Suppressor macrophage treated with lipopolysaccharide for 1 hour (primary cell): Measurements from ENCODE around the gene GUCD1.
A peak's percentile ranks its signal among the peaks of the same experiment; 100 is the strongest.

Source experiments
- DNase-seq, 3 donors: peaks; one replicate each; pipeline ENCODE4 v3.0.0-alpha.2; 2020 to 2022

Gene GUCD1

DNA sequence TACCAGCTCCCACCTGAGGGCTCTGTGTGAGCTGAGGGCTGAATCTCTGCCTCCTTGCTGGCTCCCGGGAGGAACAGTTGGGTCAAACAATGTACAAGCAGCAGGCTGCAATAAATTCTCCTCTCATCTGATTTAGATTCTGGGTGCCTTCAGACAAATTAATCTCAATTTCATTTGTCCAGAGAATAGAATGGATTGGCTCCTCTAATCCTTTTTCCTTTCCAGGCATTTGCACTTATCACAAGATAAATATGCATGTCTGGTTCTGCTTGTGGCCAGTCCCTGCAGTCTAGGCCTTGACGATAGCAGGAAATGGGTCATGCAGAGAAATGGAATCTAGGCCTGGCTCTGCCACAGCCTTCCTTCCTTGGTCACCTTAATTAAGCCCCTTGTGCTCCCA lies 31.1 kb downstream of the GUCD1 start:
- no peak for DNase-seq

DNA sequence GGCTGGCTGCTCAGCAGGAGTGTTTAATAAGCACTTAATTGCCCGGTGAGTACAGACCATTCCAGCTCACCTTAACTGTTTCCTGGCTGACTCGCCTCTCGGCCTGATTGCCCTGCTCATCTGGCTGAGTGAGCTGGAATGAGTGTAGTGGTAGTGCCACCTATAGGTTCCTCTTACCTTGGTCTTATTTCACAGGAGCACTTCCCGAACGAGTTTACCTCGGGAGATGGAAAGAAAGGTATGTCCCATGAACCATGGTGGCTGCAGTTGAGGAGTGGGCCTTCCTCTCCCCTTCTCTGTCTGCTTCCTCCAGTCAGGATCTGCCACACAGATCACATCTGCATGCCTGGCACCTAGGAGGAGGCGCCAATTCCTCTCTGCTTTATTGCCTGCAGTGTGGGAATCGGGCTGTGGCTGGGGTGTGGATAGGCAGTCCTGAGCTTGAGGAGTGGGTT lies 33.1 kb downstream of the GUCD1 start:
- peak; percentile 41 to 57 (median 55) for DNase-seq

DNA sequence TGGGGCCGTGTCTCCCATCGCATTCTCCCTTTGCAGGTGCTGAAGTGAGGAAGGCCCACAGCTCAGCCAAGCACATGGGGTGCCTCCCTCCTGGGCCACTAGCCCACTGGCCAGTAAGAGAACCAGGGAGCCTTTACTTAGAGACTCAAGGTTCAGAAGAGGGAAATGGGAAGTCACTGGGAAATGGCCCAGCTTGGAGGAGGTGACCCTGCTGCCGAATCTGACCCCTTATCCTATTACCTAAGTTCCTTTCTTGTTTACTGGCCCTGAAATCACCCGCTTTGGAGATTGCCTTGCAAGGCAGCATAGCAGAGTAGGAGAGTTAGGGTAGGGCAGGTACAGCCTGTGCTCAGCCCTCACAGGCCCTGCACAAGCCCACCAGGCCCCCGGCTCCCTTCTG lies 35.4 kb downstream of the GUCD1 start:
- peak; percentile 50 to 59 (median 55) for DNase-seq

DNA sequence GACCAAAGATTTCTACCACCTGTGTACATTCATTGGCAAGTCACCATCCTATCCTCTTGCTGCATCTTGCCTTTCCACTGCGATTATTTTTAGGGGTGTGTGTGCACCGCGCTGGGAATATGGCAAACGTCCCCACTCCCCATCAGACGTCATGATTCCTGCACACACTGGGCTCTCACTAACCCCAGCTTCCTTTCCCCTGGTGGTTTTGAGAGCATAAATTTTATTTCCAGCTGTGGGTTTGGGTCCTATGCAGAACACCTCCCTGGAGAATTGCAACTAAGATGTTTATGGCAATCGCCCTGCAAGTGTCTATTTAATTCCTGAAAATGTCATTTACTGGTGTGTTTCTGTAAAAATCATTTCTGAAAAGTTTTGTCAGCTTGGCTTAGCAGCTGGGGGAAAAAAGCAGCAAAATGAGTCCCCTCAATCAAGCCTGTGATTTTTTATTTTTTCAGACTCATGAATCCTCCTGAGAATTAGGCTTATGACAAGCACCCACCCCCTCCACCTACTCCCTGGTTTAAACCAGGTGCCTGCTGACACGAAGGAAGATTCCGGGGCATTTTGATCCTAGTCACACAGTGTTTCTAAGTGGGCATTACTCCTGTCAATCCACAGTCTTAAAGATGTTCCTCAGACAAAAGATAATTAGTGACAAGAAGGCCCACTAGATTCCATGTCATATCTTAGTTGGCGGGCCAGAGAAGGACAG lies 36.0 kb downstream of the GUCD1 start:
- peak in 1 of 3 donors; percentile 52 for DNase-seq

DNA sequence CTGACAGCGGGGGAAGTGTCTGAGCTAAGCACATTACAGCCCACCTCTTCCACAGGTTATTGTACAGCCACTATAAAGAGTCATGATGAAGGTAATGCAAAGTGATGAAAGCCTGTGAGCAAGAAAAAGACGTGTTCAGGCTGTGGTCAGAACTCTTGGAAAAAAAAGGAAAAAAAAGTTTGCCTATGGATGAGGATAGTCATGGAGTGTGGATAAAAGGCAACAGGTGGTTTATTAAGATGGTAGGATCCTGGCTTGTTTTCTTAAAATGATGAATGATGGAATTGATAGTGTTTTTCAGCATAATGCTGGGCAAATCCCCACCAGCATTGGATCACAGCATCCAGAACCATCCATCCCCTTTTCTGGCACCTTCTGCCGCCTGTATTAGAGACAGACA lies 36.7 kb downstream of the GUCD1 start:
- no peak for DNase-seq

DNA sequence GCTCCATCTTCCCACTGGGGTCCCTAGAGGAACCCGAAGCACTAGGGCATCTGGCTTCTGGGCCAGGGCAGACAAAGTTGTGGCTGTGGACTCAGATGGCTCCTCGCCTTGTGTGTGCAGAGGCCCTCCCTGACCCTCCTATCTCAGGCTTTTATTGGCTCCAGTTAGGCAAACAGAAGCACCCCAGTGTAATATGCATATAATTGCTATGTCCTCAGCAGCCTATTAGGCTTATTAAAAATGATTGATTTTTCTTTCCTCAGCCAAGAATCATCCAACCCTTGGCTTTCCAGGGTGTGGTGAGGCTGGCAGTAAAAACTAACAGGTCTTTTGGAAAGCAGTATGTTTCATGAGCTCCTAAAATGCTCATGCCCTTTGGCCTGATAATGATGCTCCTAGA lies 37.5 kb downstream of the GUCD1 start:
- no peak for DNase-seq

DNA sequence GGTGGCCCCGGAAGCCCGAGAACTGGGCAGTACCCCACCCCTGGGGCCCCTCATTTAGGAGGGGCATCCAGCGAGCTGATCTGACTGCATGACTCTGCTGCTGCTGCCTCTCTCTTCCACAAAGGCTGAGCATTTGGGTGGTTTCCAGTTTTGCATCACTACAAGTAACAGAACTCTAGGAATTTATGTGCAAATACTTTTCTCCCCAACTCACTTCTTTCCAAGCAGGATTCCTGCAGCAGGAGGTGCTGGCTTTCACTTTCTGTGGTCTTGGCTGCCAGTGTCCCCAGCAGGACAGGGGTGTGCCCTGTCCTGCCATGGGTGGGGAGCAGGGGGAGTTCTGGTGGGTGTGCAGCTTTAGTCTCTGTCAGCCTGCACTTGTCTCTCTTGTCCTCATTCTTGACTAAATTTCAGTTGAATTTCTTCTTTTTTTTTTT lies 38.6 kb downstream of the GUCD1 start:
- DNase-seq = peak; percentile 89 to 95 (median 93)

DNA sequence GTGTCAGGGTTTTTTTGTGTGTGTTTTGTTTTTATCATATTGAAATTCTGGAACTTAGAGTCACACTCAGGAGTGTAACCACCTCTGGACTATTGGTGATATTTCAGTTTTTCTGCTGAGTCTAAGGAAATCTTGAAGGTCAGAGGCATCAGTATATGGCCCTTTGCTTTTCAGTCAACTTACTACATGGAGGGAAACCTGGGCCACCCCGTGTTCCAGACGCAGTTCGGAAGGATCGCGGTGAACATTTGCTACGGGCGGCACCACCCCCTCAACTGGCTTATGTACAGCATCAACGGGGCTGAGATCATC lies 40.0 kb downstream of the GUCD1 start:
- no peak for DNase-seq

DNA sequence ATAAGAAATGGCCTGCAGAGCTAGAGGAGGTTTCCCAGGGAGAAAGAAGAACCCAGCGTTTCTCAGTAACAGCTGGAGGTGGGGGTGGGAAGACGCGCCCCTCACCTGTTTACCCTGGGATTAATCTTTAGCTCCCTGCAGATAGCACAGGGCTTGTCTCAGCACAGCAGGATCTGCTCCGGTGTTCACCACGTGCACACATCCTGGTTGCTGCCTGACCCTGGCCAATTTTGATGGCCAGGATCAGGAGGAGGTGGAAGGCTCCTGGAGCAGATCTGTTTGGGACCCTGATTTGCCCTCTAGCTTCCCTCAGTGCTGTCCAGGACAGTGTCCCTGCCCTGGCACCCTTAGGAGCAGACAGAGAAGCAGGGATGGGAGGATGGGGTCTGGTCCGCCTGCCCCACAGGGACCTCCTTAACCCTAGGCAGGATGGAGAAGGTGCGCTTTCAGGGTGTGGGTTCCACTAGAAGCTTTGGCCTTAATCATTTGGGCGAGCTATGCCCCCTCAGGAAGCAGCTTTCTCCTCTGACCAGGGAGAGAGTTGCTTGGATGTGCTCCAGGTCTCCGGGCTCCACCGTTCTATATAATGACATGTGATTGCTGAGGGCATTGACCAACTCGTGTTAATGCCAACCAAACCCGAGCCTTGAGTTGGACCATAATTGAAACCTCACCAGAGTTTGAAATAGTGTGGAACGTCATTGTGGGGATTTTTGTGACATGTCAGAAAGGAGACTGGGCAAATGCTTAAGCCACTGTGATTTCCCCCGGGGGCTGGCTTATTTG lies 40.5 kb downstream of the GUCD1 start:
- DNase-seq = peak; percentile 91 to 97 (median 94)

DNA sequence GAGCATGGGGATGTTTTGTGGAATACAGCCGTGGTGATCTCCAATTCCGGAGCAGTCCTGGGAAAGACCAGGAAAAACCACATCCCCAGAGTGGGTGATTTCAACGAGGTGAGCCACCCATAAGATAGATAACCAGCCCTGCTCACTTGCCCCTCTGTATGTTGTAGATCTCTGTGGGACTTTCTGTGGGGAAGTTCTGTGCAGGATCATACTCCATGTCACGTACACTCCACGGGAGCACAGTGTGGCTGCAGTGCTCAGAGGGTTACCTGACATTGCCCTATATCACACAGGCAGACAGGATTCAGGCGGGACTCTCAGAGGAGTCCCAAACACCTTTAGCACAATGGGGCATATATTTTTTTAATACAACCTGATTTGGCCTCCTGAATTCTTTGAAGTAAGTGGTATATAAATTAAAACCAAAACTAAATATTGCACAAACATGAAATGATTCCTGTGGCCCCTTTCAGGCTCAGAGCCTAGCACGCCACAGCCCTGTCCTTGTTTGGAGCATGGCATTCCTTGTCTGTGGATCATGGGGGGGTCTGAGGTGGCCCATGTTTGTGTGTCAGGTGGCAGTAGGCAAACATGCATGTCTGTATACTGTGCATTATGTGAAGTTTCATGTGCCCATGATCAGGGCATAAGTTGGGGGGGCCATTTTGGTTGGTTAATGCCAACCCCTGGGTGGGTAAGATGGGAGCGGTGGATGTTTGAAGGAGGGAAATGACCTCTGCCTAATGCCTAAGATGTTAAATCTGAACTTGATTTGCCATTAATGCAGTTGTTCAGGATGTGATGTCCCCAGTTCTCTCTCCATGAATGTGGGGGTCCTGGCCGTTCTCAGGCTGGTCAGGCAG lies 41.3 kb downstream of the GUCD1 start:
- peak; percentile 53 to 58 (median 55) for DNase-seq

DNA sequence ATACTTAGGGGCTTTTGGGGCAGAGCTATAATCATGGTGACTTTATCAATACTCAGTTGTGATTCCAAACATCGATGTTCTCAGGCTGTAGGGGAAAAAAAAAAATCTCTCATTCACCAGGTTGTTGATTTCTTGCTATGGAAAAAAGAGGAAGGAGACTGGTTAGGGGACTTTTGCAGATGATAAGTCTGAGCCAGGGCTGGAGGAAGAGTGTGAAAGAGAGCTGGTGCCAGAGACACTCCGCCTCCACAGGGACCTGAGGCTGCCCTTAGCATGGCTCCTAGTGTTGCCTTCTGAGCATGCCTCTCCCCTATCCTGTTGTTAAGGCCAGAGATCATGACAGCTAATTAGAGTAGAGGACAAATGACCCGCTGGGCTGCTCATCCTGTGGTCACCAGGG lies 42.9 kb downstream of the GUCD1 start:
- DNase-seq = peak; percentile 88 to 95 (median 88)

DNA sequence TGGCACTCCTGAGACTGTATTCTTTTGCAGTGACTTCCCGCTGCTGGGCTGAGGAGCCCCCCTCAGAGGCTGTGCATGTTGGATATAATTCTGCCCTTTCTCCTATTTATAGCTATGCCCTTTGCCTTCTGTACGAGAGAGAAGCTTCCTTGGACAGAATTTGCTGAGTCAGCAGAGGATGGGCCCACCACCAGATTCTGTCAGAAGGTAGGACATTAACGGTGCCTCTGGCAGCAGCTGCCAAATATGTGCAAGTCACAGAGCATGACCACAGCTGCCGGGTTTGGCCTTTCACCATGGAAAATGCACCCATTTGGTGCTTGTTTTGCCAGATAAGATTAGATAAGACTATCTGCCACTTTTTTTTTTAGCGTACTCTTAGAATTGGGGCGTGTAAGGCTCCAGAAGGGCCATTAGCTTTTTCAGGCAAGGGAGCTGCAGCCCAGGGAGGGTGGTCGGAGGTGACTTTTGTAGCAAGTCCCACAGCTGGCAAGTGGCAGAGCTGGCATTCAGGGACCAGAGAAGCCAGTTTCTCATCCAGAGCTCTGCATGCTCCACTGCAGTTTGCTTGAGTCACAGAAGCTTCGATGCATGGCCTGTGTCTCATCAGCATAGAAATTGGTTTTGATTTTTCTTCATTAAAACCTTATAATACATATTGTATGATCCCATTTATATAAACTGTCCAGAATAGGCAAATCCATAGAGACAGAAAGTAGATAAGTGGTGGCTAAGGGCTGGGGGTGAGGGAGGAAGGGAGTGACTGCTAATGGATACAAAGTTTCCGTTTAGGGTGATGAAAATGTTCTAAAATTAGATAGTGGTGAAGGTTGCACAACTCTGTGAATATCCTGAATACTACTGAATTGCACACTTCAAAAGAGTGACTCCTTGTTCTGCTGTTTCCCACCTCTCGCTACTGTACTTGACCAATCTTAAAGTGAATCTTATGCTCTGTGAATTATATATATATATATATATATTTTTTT lies 44.0 kb downstream of the GUCD1 start:
- peak; percentile 84 to 97 (median 95) for DNase-seq

DNA sequence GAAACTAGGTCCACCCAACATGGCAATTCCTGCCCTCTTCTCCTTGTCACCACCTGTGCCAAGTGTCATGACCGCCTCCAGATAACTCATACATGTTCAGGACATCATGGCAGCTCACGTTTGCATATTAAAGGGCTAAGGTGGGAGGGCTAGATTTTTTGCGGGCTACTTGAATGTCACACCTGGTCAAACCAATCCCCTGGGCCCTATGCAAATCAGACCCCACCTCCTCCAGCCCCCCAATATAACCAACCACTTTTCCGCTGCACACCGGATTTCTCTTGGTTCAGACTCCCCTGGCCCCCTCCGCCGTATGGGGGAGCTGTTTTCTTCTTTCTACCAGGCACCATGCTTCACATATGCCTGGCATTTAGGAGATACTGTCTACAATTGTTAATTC lies 47.2 kb downstream of the GUCD1 start:
- no peak for DNase-seq

DNA sequence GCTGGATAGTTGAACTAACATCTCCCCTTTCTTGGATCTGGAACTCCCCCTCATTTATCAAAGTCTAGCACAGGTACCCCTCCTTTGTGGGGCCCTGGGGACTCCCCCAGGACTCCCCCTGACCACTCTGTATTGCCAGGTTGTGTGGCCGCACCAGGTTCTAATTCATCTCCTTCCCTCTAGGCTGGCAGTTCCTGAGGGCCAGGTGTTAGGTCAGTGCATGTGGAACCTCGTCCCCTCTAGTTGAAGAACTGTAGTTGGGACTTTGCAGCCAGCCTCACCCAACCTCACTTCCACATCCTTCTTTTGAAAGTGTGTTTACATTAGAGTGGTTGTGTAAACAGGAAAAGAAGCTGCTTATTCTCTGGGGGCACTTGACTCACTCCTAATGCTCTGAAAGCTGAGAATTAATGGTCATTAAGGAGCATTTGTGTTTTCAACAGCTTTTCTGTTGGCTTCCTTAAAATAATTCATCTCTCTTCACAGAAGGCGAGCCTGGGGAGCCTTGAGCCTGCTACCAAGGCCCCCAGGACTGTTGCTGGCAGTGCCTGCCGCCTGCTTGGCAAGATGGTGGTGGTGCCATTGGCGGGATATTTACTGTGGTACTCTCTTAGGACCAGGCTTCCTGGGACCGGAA lies 48.0 kb downstream of the GUCD1 start:
- DNase-seq = peak; percentile 56 to 72 (median 67)

DNA sequence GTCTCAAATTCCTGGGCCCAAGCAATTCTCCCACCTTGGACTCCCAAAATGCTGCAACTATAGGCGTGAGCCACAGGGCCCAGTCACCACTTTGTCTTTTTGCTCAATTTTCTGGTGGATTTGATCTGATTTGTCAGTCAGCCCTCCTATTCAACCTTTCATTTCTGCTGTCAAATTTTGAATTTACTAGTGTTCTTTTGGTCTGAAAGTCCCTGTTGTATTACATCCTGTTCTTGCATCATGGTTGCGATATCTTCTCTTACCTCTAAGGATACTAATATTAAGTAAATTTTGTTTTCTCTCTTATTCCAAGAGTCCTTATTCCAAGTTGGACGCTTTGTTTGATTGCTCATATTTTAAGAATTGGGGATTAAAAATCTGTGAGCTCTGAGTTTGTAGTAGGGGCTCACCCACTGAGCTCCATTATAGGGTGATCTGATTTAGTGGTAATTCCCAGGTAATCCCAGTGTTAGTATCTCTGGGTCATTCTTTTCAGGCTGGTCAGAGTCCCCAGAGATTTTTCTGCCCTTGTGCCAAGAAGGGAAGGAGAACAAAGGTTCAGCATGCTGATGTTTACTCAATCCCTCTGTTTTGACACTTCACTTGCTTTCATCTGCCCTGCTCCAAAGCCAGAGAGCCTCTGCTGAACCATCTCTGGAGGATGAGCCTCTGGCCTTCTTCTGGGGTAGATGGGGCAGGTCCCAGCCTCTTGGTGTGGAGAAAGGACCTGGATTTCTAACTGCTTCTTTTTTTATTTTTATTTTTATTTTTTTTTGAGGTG lies 49.8 kb downstream of the GUCD1 start:
- DNase-seq = peak; percentile 55 to 73 (median 60)

DNA sequence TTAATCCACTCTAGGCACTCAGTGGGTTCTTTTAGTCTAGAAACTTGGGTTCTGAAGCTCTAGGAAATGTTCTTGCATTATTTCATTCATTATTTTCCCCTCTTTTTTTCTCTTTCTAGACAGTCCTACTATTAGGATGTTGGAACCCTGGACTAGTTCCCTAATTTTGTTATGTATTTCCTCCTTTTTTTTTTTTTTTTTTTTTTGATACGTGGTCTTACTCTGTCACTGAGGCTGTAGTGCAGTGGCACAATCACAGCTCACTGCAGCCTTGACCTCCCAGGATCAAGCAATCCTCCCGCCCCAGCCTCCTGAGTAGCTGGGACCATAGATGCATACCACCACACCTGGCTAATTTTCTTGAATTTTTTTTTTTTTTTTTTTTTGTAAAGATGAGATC lies 50.4 kb downstream of the GUCD1 start:
- DNase-seq = peak in 2 of 3 donors; percentile 61 to 74

DNA sequence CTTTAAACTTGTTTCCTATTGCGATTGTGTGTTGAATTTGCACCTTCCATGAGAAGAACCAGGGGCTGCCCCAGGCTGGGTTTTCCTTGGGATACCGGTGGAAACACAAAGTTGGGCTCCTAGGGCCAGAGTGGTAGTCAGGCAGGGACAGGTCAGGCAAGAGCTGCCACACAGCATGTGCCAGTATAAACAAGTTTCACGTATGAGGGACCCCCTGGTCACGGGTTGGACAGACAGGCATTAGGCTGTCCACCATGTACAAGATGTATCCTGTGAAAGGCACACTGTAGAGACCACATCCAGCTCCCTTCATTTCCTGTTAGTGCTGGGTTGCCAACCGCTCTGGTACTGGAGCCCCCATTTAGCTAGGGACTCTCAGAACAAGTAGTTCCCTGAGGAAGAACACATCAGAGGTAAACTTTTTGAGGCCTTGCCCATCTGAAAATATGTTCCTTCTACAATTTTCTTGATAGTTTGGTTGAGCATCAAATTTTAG lies 51.0 kb downstream of the GUCD1 start:
- DNase-seq = no peak

DNA sequence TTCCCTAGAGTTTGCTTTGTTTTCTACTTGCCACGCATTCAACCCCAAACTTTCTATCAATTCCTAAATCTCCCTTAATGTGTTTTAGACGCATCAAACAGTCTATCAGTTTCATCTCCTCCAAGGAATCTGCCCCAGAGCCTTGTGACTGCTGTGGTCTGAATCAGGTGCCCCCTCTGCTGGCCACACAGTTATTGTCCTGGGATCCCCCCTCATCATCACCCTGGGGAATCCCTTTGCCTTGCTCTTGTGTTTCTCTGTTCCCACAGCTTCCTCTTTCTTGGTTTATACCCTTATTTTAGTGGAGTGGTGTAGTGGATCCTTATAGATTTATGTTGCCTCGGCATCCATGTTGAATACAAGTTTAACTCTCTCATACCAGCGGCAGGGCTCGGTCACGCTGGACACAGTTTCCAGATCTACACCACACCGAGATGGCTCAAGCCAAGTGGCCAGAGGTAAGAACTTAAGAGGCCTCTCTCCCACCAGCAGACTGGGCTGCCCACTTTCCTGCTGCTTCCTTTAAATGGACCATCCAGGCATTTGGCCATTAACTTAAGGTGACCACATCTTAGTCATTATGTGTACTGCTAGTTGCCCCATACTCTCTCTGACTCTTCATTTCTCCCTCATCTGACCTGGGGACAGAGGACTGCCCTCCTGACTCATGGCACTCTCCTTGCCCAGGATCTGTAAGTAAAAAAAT lies 51.6 kb downstream of the GUCD1 start:
- DNase-seq = peak; percentile 95 to 96 (median 96)

DNA sequence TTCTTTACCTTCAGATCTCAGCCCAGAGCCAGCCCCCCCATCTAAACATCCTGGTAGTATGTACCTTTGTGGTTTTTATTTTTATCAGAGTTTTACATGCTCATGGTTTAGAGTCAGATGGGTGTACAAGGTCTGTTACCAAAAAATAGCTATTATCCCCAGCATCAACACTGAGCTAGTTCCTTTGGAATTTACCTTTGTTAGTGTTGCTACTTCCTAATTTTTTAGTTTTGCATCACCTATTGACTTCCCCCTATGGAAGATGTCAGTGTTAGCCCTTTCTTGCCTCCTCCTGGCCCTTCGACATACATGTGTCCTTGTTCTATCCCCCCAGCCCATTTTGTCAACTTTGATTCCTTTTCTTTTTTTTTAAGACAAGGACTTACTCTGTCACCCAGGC lies 52.4 kb downstream of the GUCD1 start:
- no peak for DNase-seq

DNA sequence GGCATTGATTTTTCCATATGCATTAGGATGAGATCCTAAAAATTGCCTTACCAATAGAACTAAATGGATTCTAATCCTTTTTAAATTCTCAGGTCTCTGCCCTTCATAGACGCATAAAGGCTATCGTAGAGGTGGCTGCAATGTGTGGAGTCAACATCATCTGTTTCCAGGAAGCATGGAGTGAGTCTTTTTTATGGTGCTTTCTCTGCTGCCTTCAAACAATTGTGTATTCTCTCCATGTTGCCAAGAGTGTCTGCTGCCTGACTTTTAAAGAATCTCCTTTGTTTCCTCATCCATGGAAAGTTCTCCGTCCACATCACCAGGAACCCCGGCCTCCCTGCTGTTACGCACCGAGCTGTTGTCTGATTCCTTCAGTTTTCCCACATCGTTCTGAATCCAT lies 52.9 kb downstream of the GUCD1 start:
- DNase-seq = no peak
